ENCODE measurements around the gene CARD11. TPM values are rescaled to one million over a fixed set of nuclear protein-coding genes. Genes with fewer than 3 reads are reported as not detected.
A peak's percentile ranks its signal among the peaks of the same experiment; 100 is the strongest.

Gene CARD11
- total and polyA plus RNA-seq, 2 donors (not counting 1 experiment from before 2014, with no cell fraction given): 0.02 TPM; not detected in 1

GRCh38 chr7:2956526-2957368 lies 86.9 kb downstream of the CARD11 start:
- Histone ChIP-seq H3K9ac (ENCODE audit: insufficient read depth, low read length) (no peak overlapping the region), H2AFZ (ENCODE audit: low read length) (no peak overlapping the region), H3K4me1 (ENCODE audit: control insufficient read depth, extremely low read depth, insufficient read depth, low read length) (no peaks in the 10 kb centered on the region), H3K27ac (ENCODE audit: insufficient read depth, low read length) (no peak overlapping the region), H3K27me3 (ENCODE audit: control insufficient read depth, insufficient read depth, low read length) (no peaks in the 10 kb centered on the region), H3K9me3 (ENCODE audit: control insufficient read depth, insufficient read depth, low read depth, low read length) (no peaks in the 10 kb centered on the region), H3K79me2 (ENCODE audit: control insufficient read depth, insufficient read depth, low read length) (no peaks in the 10 kb centered on the region), H4K20me1 (ENCODE audit: control insufficient read depth, extremely low read depth, insufficient read depth, low read length) (no peaks in the 10 kb centered on the region), H3K36me3 (ENCODE audit: control insufficient read depth, insufficient read depth, low read length) (no peaks in the 10 kb centered on the region), H3K4me2 (ENCODE audit: extremely low read depth, insufficient read depth, low read length) (no peak overlapping the region), H3K4me3 (replicated peaks in 1 of 4; ENCODE audit: control extremely low read depth in 1 of 4, insufficient read depth in 1 of 4, low read depth in 3 of 4, low read length in 4 of 4) (no peak overlapping the region)
- TF ChIP-seq CTCF (conservative IDR thresholded peaks at IDR 0.05 in 1 of 2, IDR thresholded peaks at IDR 0.05 in 1 of 2; ENCODE audit: low read depth in 1 of 2, low read length in 2 of 2) (no peak), EZH2 (IDR thresholded peaks at IDR 0.05; ENCODE audit: low read length, missing control alignments) (no peak)
- peak; percentile 53 to 71 for DNase-seq (ENCODE audit: low read depth in 2 of 2)

GRCh38 chr7:2956076-2956475 lies 87.6 kb downstream of the CARD11 start:
- H2AFZ ChIP-seq (ENCODE audit: low read length): no peak overlapping the region

GRCh38 chr7:2955269-2955668 lies 88.4 kb downstream of the CARD11 start:
- Histone ChIP-seq H4K20me1 (ENCODE audit: control insufficient read depth, extremely low read depth, insufficient read depth, low read length) (no peaks in the 10 kb centered on the region), H3K27me3 (ENCODE audit: control insufficient read depth, insufficient read depth, low read length) (no peaks in the 10 kb centered on the region), H3K4me2 (ENCODE audit: extremely low read depth, insufficient read depth, low read length) (no peak overlapping the region), H2AFZ (ENCODE audit: low read length) (no peak overlapping the region), H3K4me3 (replicated peaks in 1 of 4; ENCODE audit: control extremely low read depth in 1 of 4, insufficient read depth in 1 of 4, low read depth in 3 of 4, low read length in 4 of 4) (no peak overlapping the region), H3K9ac (ENCODE audit: insufficient read depth, low read length) (no peak overlapping the region), H3K36me3 (ENCODE audit: control insufficient read depth, insufficient read depth, low read length) (no peaks in the 10 kb centered on the region), H3K27ac (ENCODE audit: insufficient read depth, low read length) (no peak overlapping the region), H3K4me1 (ENCODE audit: control insufficient read depth, extremely low read depth, insufficient read depth, low read length) (no peaks in the 10 kb centered on the region), H3K79me2 (ENCODE audit: control insufficient read depth, insufficient read depth, low read length) (no peaks in the 10 kb centered on the region), H3K9me3 (ENCODE audit: control insufficient read depth, insufficient read depth, low read depth, low read length) (no peaks in the 10 kb centered on the region)
- no peak for DNase-seq (ENCODE audit: low read depth in 2 of 2)
- TF ChIP-seq CTCF (conservative IDR thresholded peaks at IDR 0.05 in 1 of 2, IDR thresholded peaks at IDR 0.05 in 1 of 2; ENCODE audit: low read depth in 1 of 2, low read length in 2 of 2) (no peak), EZH2 (IDR thresholded peaks at IDR 0.05; ENCODE audit: low read length, missing control alignments) (no peak)

More at GRCh38 chr7:2956076-2956475, 87.6 kb downstream of the CARD11 start:
- no peaks in the 10 kb centered on the region for H3K36me3 ChIP-seq (ENCODE audit: control insufficient read depth, insufficient read depth, low read length)
- H4K20me1 ChIP-seq (ENCODE audit: control insufficient read depth, extremely low read depth, insufficient read depth, low read length): no peaks in the 10 kb centered on the region
- no peak overlapping the region for H3K27ac ChIP-seq (ENCODE audit: insufficient read depth, low read length)
- no peak overlapping the region for H3K4me3 ChIP-seq (replicated peaks in 1 of 4; ENCODE audit: control extremely low read depth in 1 of 4, insufficient read depth in 1 of 4, low read depth in 3 of 4, low read length in 4 of 4)
- no peaks in the 10 kb centered on the region for H3K4me1 ChIP-seq (ENCODE audit: control insufficient read depth, extremely low read depth, insufficient read depth, low read length)
- no peak for DNase-seq (ENCODE audit: low read depth in 2 of 2)
- TF ChIP-seq CTCF (conservative IDR thresholded peaks at IDR 0.05 in 1 of 2, IDR thresholded peaks at IDR 0.05 in 1 of 2; ENCODE audit: low read depth in 1 of 2, low read length in 2 of 2) (no peak), EZH2 (IDR thresholded peaks at IDR 0.05; ENCODE audit: low read length, missing control alignments) (no peak)
- no peaks in the 10 kb centered on the region for H3K9me3 ChIP-seq (ENCODE audit: control insufficient read depth, insufficient read depth, low read depth, low read length)
- H3K9ac ChIP-seq (ENCODE audit: insufficient read depth, low read length): no peak overlapping the region
- no peak overlapping the region for H3K4me2 ChIP-seq (ENCODE audit: extremely low read depth, insufficient read depth, low read length)
- no peaks in the 10 kb centered on the region for H3K79me2 ChIP-seq (ENCODE audit: control insufficient read depth, insufficient read depth, low read length)
- no peaks in the 10 kb centered on the region for H3K27me3 ChIP-seq (ENCODE audit: control insufficient read depth, insufficient read depth, low read length)

Data from fibroblast of lung (primary cell).